K562 (cell line): ENCODE data around the gene EYA3.

ENCODE experiments used
- CHCHD3 ChIP-seq: fragments of 250-450 bp; sonication (Bioruptor Pico); IDR thresholded peaks from 2 replicates; pipeline ENCODE4 v2.1.2; 2022; ENCODE audit warnings: mild to moderate bottlenecking
- ELK1 ChIP-seq: sonication (generic); formaldehyde crosslinking; IDR thresholded peaks from 2 replicates; pipeline ENCODE4 v1.8.1; 2022; ENCODE audit warnings: missing genetic modification reagents
- IFI16 ChIP-seq: fragments of 250-450 bp; sonication (Bioruptor Pico); IDR thresholded peaks from 2 replicates; pipeline ENCODE4 v2.1.2; 2022; ENCODE audit warnings: mild to moderate bottlenecking, inconsistent platforms
- SMC3 ChIP-seq: conservative IDR thresholded peaks from 2 replicates; pipeline ENCODE4 v1.6.1; 2011; ENCODE audit warnings: low read depth, low read length, improper control_type of control experiment; ENCODE audit not compliant: insufficient read depth
- TF ChIP-seq, protein P1 (sequence below), 3 experiments: IDR thresholded peaks in 2 of 3; conservative IDR thresholded peaks in 1 of 3; 2 replicates each; pipeline ENCODE4 v1.5.1; 2011 to 2012; ENCODE audit warnings: low read length in 3 of 3, mild to moderate bottlenecking in 3 of 3, control low read depth in 2 of 3, improper control_type of control experiment in 1 of 3, inconsistent platforms in 1 of 3, low read depth in 1 of 3, mixed read lengths in 1 of 3, moderate library complexity in 1 of 3; ENCODE audit not compliant: insufficient read depth in 2 of 3

DNA sequence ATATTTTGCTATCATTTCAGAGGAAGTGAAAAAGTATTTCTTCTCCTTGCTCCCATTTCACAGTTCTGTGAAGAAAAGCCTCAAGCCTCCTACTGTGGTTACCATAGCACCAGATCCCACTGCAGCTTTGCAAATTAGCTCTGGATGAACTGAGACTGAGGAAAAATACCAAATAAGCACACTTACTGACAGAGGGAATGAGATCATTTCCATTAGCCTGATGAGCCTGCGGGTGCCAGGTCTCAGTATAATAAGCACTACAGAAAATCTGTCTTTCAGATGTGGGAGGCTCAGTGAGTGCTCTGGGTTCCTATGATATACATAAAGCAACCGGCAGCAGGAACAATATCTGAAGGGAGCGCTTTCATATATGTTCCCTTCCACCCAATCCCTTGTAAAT is 107.3 kb downstream of the EYA3 start:
- TF ChIP-seq SMC3, result no peak
- TF ChIP-seq CHCHD3 (CRISPR knock-in tag), result no peak
- TF ChIP-seq IFI16 (CRISPR knock-in tag), result no peak
- TF ChIP-seq, protein P1, sequence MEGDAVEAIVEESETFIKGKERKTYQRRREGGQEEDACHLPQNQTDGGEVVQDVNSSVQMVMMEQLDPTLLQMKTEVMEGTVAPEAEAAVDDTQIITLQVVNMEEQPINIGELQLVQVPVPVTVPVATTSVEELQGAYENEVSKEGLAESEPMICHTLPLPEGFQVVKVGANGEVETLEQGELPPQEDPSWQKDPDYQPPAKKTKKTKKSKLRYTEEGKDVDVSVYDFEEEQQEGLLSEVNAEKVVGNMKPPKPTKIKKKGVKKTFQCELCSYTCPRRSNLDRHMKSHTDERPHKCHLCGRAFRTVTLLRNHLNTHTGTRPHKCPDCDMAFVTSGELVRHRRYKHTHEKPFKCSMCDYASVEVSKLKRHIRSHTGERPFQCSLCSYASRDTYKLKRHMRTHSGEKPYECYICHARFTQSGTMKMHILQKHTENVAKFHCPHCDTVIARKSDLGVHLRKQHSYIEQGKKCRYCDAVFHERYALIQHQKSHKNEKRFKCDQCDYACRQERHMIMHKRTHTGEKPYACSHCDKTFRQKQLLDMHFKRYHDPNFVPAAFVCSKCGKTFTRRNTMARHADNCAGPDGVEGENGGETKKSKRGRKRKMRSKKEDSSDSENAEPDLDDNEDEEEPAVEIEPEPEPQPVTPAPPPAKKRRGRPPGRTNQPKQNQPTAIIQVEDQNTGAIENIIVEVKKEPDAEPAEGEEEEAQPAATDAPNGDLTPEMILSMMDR (IDR thresholded peaks at IDR 0.05 in 2 of 3, conservative IDR thresholded peaks at IDR 0.05 in 1 of 3; ENCODE audit: insufficient read depth in 2 of 3, low read depth in 1 of 3, low read length in 3 of 3), result no peak
- TF ChIP-seq ELK1 (CRISPR knock-in tag), result no peak
